ENCODE measurements around the gene DRAXIN.

GRCh38 chr1:11744287-11744686, 52.8 kb downstream of the DRAXIN start:
- TF ChIP-seq EZH2 (IDR thresholded peaks at IDR 0.05): no peak
- no peak for TF ChIP-seq POLR2AphosphoS5 (IDR thresholded peaks at IDR 0.05; ENCODE audit: borderline replicate concordance, low read depth, low read length)

Data from SK-N-MC (cell line).